GM23338 (cell line): ENCODE data around the gene MRPS15. TPM values are rescaled to one million over a fixed set of nuclear protein-coding genes. Genes with fewer than 3 reads are reported as not detected.
"Not testable (repeated sequence)": the region's sequence is repeated elsewhere in the genome, so short reads cannot be mapped to it uniquely, and the experiment has no call there.

Source experiments
- ATAC-seq: fragments of 200-7000 bp; cut with Tn5 transposase; 3 replicates; pipeline ENCODE4 v1.9.1; 2020
- DNase-seq: peaks from one replicate; pipeline ENCODE4 v3.0.0-alpha.2; 2015; ENCODE audit warnings: low spot score
- H2AFZ ChIP-seq: fragments of 200-600 bp; sonication (generic); 2 replicates; pipeline ENCODE4 v1.8.0; 2016; ENCODE audit warnings: antibody characterized with exemption, mild to moderate bottlenecking, moderate library complexity
- H3F3A ChIP-seq: fragments of 200-600 bp; sonication (generic); replicated peaks from 2 replicates; pipeline ENCODE4 v1.8.0; 2017; ENCODE audit warnings: antibody characterized with exemption, mixed run types, low read depth
- H3K27ac ChIP-seq: fragments of 200-600 bp; sonication (generic); 2 replicates; pipeline ENCODE4 v1.6.1; 2016; ENCODE audit warnings: low read depth
- H3K27me3 ChIP-seq: fragments of 200-600 bp; sonication (generic); 2 replicates; pipeline ENCODE4 v1.8.0; 2016; ENCODE audit warnings: mild to moderate bottlenecking, mixed run types, moderate library complexity; ENCODE audit not compliant: insufficient read depth
- H3K36me3 ChIP-seq: fragments of 200-600 bp; sonication (generic); 2 replicates; pipeline ENCODE4 v1.8.0; 2016; ENCODE audit warnings: mild to moderate bottlenecking; ENCODE audit not compliant: insufficient read depth
- H3K4me1 ChIP-seq: fragments of 200-600 bp; sonication (generic); 2 replicates; pipeline ENCODE4 v1.8.0; 2016; ENCODE audit warnings: mild to moderate bottlenecking, moderate library complexity; ENCODE audit not compliant: insufficient read depth
- H3K4me2 ChIP-seq: fragments of 200-600 bp; sonication (generic); 2 replicates; pipeline ENCODE4 v1.7.1; 2017; ENCODE audit warnings: mixed run types
- H3K4me3 ChIP-seq: fragments of 200-600 bp; sonication (generic); 2 replicates; pipeline ENCODE4 v1.6.1; 2016; ENCODE audit warnings: mixed run types
- H3K79me2 ChIP-seq: fragments of 200-600 bp; sonication (generic); replicated peaks from 2 replicates; pipeline ENCODE4 v1.8.0; 2017; ENCODE audit warnings: mild to moderate bottlenecking; ENCODE audit not compliant: insufficient read depth
- H3K9me2 ChIP-seq: fragments of 200-600 bp; sonication (generic); 2 replicates; pipeline ENCODE4 v1.8.0; 2017; ENCODE audit not compliant: insufficient read depth
- H4K20me1 ChIP-seq: fragments of 200-600 bp; sonication (generic); replicated peaks from 2 replicates; pipeline ENCODE4 v1.8.0; 2017; ENCODE audit warnings: mild to moderate bottlenecking; ENCODE audit not compliant: insufficient read depth
- H3K27ac Mint-ChIP-seq: 2 replicates; pipeline ENCODE4 v1.8.0; 2020; ENCODE audit warnings: inconsistent platforms, mild to moderate bottlenecking, moderate library complexity, mixed read lengths
- H3K27me3 Mint-ChIP-seq: 3 replicates; pipeline ENCODE4 v1.8.0; 2022; ENCODE audit warnings: low read depth, mild to moderate bottlenecking, moderate library complexity, mixed read lengths, inconsistent platforms; ENCODE audit not compliant: insufficient read depth, poor library complexity
- H3K36me3 Mint-ChIP-seq: 3 replicates; pipeline ENCODE4 v1.8.0; 2021; ENCODE audit warnings: low read depth, mild to moderate bottlenecking, inconsistent platforms, moderate library complexity, mixed read lengths
- H3K4me1 Mint-ChIP-seq: 3 replicates; pipeline ENCODE4 v1.8.0; 2020; ENCODE audit warnings: mild to moderate bottlenecking, inconsistent platforms, mixed read lengths
- H3K4me3 Mint-ChIP-seq: 3 replicates; pipeline ENCODE4 v1.8.0; 2021; ENCODE audit warnings: moderate library complexity, mild to moderate bottlenecking, inconsistent platforms, mixed read lengths
- H3K9me3 Mint-ChIP-seq: 3 replicates; pipeline ENCODE4 v1.8.0; 2020; ENCODE audit warnings: moderate library complexity, mild to moderate bottlenecking, inconsistent platforms, mixed read lengths
- EZH2 ChIP-seq: fragments of 200-600 bp; sonication (generic); IDR thresholded peaks from one replicate; pipeline ENCODE4 v1.8.0; 2017; ENCODE audit warnings: antibody characterized with exemption, mild to moderate bottlenecking, low read depth; ENCODE audit not compliant: unreplicated experiment
- polyA plus RNA-seq: library from polyadenylated mRNA; unstranded; fragments of >200 nt; fragmentation: Nextera tagmentation; extraction: Ambion mirVana; gene quantifications from 2 replicates; pipeline ENCODE4 v1.2.1, GENCODE V29; 2016
- total RNA-seq: library from RNA; depleted of rRNA; stranded (reverse); fragments of >200 nt; shearing (Covaris generic); gene quantifications from 2 replicates; pipeline ENCODE4 v1.2.3, GENCODE V29; 2014
- TF ChIP-seq, protein P1 (sequence below): fragments of 250-450 bp; sonication (Bioruptor Pico); IDR thresholded peaks from 2 replicates; pipeline ENCODE4 v1.5.0; 2020; ENCODE audit warnings: mild to moderate bottlenecking, moderate library complexity

Gene MRPS15
- total and polyA plus RNA-seq, 2 experiments from 2014 or later: 105 to 311 TPM

DNA sequence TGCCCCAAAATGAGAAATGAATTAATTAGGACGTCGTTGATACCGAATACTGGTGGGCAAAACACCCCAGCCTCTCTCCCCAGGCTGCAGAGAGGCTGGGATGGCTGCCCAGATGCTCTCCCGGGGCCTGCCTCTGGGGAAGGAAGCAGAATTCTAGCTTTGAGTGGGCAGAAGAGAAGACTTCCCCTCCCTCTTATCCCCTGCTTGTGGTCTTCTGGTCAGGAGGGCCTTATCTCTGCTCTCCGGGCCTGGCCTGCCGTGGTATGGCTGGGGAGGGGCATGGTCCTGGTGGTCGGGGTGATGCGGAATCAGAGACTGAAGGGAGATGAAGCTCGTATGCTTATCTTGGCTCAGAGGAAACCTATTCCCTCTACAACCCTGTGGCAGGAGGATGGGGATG lies 28.3 kb upstream of the MRPS15 start (continued):
- TF ChIP-seq, protein P1, sequence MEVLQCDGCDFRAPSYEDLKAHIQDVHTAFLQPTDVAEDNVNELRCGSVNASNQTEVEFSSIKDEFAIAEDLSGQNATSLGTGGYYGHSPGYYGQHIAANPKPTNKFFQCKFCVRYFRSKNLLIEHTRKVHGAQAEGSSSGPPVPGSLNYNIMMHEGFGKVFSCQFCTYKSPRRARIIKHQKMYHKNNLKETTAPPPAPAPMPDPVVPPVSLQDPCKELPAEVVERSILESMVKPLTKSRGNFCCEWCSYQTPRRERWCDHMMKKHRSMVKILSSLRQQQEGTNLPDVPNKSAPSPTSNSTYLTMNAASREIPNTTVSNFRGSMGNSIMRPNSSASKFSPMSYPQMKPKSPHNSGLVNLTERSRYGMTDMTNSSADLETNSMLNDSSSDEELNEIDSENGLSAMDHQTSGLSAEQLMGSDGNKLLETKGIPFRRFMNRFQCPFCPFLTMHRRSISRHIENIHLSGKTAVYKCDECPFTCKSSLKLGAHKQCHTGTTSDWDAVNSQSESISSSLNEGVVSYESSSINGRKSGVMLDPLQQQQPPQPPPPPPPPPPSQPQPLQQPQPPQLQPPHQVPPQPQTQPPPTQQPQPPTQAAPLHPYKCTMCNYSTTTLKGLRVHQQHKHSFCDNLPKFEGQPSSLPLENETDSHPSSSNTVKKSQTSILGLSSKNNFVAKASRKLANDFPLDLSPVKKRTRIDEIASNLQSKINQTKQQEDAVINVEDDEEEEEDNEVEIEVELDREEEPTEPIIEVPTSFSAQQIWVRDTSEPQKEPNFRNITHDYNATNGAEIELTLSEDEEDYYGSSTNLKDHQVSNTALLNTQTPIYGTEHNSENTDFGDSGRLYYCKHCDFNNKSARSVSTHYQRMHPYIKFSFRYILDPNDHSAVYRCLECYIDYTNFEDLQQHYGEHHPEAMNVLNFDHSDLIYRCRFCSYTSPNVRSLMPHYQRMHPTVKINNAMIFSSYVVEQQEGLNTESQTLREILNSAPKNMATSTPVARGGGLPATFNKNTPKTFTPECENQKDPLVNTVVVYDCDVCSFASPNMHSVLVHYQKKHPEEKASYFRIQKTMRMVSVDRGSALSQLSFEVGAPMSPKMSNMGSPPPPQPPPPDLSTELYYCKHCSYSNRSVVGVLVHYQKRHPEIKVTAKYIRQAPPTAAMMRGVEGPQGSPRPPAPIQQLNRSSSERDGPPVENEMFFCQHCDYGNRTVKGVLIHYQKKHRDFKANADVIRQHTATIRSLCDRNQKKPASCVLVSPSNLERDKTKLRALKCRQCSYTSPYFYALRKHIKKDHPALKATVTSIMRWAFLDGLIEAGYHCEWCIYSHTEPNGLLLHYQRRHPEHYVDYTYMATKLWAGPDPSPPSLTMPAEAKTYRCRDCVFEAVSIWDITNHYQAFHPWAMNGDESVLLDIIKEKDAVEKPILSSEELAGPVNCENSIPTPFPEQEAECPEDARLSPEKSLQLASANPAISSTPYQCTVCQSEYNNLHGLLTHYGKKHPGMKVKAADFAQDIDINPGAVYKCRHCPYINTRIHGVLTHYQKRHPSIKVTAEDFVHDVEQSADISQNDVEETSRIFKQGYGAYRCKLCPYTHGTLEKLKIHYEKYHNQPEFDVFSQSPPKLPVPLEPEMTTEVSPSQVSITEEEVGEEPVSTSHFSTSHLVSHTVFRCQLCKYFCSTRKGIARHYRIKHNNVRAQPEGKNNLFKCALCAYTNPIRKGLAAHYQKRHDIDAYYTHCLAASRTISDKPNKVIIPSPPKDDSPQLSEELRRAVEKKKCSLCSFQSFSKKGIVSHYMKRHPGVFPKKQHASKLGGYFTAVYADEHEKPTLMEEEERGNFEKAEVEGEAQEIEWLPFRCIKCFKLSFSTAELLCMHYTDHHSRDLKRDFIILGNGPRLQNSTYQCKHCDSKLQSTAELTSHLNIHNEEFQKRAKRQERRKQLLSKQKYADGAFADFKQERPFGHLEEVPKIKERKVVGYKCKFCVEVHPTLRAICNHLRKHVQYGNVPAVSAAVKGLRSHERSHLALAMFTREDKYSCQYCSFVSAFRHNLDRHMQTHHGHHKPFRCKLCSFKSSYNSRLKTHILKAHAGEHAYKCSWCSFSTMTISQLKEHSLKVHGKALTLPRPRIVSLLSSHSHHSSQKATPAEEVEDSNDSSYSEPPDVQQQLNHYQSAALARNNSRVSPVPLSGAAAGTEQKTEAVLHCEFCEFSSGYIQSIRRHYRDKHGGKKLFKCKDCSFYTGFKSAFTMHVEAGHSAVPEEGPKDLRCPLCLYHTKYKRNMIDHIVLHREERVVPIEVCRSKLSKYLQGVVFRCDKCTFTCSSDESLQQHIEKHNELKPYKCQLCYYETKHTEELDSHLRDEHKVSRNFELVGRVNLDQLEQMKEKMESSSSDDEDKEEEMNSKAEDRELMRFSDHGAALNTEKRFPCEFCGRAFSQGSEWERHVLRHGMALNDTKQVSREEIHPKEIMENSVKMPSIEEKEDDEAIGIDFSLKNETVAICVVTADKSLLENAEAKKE (CRISPR knock-in tag): no peak

DNA sequence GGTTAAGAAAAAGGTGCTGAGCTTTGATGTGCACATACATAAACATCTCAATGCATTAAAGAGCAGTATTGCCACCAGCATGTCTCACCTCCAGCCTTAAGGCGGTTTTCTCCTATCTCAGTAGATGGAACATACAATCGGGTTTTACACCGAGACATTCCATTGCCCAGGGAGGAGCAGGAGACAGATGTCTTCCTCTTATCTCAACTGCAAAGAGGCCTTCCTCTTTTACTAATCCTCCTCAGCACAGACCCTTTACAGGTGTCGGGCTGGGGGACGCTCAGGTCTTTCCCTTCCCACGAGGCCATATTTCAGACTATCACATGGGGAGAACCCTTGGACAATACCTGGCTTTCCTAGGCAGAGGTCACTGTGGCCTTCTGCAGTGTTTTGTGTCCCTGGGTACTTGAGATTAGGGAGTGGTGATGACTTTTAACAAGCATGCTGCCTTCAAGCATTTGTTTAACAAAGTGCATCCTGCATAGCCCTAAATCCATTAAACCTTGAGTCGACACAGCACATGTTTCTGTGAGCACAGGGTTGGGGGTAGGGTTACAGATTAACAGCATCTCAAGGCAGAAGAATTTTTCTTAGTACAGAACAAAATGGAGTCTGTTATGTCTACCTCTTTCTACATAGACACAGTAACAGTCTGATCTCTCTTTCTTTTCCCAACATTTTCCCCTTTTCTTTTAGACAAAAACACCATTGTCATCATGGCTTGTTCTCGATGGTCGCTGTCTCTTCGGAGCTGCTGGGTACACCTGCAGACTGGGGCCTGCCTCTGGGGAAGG lies 25.3 kb upstream of the MRPS15 start:
- not testable (repeated sequence) for ATAC-seq, H3K4me1 ChIP-seq, H3K36me3 ChIP-seq, H3K4me3 ChIP-seq, H2AFZ ChIP-seq, H3K9me3 Mint-ChIP-seq, DNase-seq, H3K27ac Mint-ChIP-seq, H3K27me3 ChIP-seq, H4K20me1 ChIP-seq, H3K36me3 Mint-ChIP-seq, H3K27ac ChIP-seq, H3K9me2 ChIP-seq, H3K4me2 ChIP-seq, H3K79me2 ChIP-seq, H3F3A ChIP-seq, H3K4me1 Mint-ChIP-seq, H3K4me3 Mint-ChIP-seq
- peaks cover 11% of the 10 kb centered on the region for H3K27me3 Mint-ChIP-seq

DNA sequence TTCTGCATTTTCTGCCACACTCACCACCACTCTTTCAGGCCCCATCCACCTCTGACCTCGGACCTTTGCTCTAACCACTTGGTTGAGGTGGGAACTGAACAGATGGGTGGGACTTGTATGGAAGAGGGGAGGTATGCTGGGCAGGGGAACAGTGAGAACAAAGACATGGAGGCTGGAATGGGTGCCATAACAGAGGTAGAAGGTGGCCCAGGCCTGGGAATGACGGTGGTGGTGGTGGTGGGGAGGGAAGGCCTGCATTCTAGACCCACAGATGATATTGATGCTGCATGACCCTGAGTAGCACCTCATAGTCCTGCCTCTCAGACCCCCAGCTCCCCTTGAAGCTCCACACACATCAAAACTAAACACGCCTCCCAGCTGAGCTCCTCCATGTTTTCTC lies 23.7 kb upstream of the MRPS15 start:
- H3K27me3 ChIP-seq: no peaks in the 10 kb centered on the region
- no peak for DNase-seq
- H4K20me1 ChIP-seq: no peaks in the 10 kb centered on the region
- no peak overlapping the region for H3K27ac Mint-ChIP-seq
- H3K4me1 Mint-ChIP-seq: peaks cover 8% of the 10 kb centered on the region; the same call in 2 of the 3 replicates
- H3K79me2 ChIP-seq: no peaks in the 10 kb centered on the region
- H3K4me3 ChIP-seq: no peak overlapping the region
- no peak overlapping the region for H3K4me3 Mint-ChIP-seq
- no peak overlapping the region for H2AFZ ChIP-seq
- H3K9me3 Mint-ChIP-seq: peaks cover 3% of the 10 kb centered on the region; the same call in 1 of the 3 replicates
- H3K36me3 ChIP-seq: no peaks in the 10 kb centered on the region
- no peaks in the 10 kb centered on the region for H3K9me2 ChIP-seq
- H3K4me1 ChIP-seq: no peaks in the 10 kb centered on the region; the same call in 1 of the 2 replicates
- no peaks in the 10 kb centered on the region for H3F3A ChIP-seq
- H3K27ac ChIP-seq: no peak overlapping the region
- ATAC-seq: no peak
- TF ChIP-seq EZH2: no peak
- no peak overlapping the region for H3K4me2 ChIP-seq
- no peaks in the 10 kb centered on the region for H3K36me3 Mint-ChIP-seq
- H3K27me3 Mint-ChIP-seq: peaks cover 8% of the 10 kb centered on the region

GRCh38 chr1:36487336-36487725 lies 23.1 kb upstream of the MRPS15 start:
- not testable (repeated sequence) for H3K79me2 ChIP-seq, H3K36me3 Mint-ChIP-seq, H3K9me3 Mint-ChIP-seq, H3K36me3 ChIP-seq, H2AFZ ChIP-seq, H3K4me2 ChIP-seq, H3K27me3 Mint-ChIP-seq, H3K27me3 ChIP-seq, H3K9me2 ChIP-seq, ATAC-seq, H3K4me1 Mint-ChIP-seq, H3K27ac Mint-ChIP-seq, H3K4me3 ChIP-seq, H3F3A ChIP-seq, H3K27ac ChIP-seq, DNase-seq, H3K4me1 ChIP-seq, H4K20me1 ChIP-seq, H3K4me3 Mint-ChIP-seq
